Measurements from ENCODE around the gene CCDC9B.

The CCDC9B gene

GRCh38 chr15:40355976-40356585 lies 15.3 kb upstream of the CCDC9B start:
- H2AFZ ChIP-seq (ENCODE audit: low read depth, low read length): no peak overlapping the region
- H3K4me1 ChIP-seq (ENCODE audit: insufficient read depth, low read length): peaks cover 19% of the 10 kb centered on the region

GRCh38 chr15:40354408-40355171 lies 13.9 kb upstream of the CCDC9B start:
- Histone ChIP-seq H3K79me2 (ENCODE audit: insufficient read depth, low read length) (no peaks in the 10 kb centered on the region), H3K4me3 (ENCODE audit: low read depth in 1 of 2, low read length in 2 of 2) (no peak overlapping the region), H3K4me1 (ENCODE audit: insufficient read depth, low read length) (peaks cover 19% of the 10 kb centered on the region), H3K27me3 (ENCODE audit: insufficient read depth, low read length, poor library complexity) (no peaks in the 10 kb centered on the region), H2AFZ (ENCODE audit: low read depth, low read length) (no peak overlapping the region), H3K9me3 (ENCODE audit: insufficient read depth, low read length, severe bottlenecking) (no peaks in the 10 kb centered on the region), H3K27ac (ENCODE audit: low read length) (no peak overlapping the region), H3K4me2 (ENCODE audit: insufficient read depth, low read length) (no peak overlapping the region), H3K36me3 (ENCODE audit: insufficient read depth, low read length) (no peaks in the 10 kb centered on the region), H3K9ac (ENCODE audit: low read depth, low read length) (no peak overlapping the region), H4K20me1 (ENCODE audit: insufficient read depth, low read length) (no peaks in the 10 kb centered on the region)
- peak; percentile 69 for TF ChIP-seq CTCF (IDR thresholded peaks at IDR 0.05; ENCODE audit: borderline replicate concordance, extremely low read depth, low read length, poor library complexity, severe bottlenecking)
- TF ChIP-seq EZH2 (IDR thresholded peaks at IDR 0.05; ENCODE audit: borderline replicate concordance, low read depth, low read length, severe bottlenecking): no peak
- DNase-seq: peak; percentile 41
- peak; percentile 43; the same call in 1 of the 3 replicates for ATAC-seq (ENCODE audit: insufficient read depth, low read depth)

More at GRCh38 chr15:40355976-40356585, 15.3 kb upstream of the CCDC9B start:
- TF ChIP-seq CTCF (IDR thresholded peaks at IDR 0.05; ENCODE audit: borderline replicate concordance, extremely low read depth, low read length, poor library complexity, severe bottlenecking) (no peak), EZH2 (IDR thresholded peaks at IDR 0.05; ENCODE audit: borderline replicate concordance, low read depth, low read length, severe bottlenecking) (no peak)
- no peaks in the 10 kb centered on the region for H3K36me3 ChIP-seq (ENCODE audit: insufficient read depth, low read length)
- no peak overlapping the region for H3K9ac ChIP-seq (ENCODE audit: low read depth, low read length)
- H3K27ac ChIP-seq (ENCODE audit: low read length): no peak overlapping the region
- no peaks in the 10 kb centered on the region for H3K27me3 ChIP-seq (ENCODE audit: insufficient read depth, low read length, poor library complexity)
- no peak overlapping the region for H3K4me2 ChIP-seq (ENCODE audit: insufficient read depth, low read length)
- no peaks in the 10 kb centered on the region for H3K79me2 ChIP-seq (ENCODE audit: insufficient read depth, low read length)
- H4K20me1 ChIP-seq (ENCODE audit: insufficient read depth, low read length): no peaks in the 10 kb centered on the region
- no peaks in the 10 kb centered on the region for H3K9me3 ChIP-seq (ENCODE audit: insufficient read depth, low read length, severe bottlenecking)
- no peak overlapping the region for H3K4me3 ChIP-seq (ENCODE audit: low read depth in 1 of 2, low read length in 2 of 2)
- no peak for ATAC-seq (ENCODE audit: insufficient read depth, low read depth)
- DNase-seq: no peak

- H3K79me2 ChIP-seq (ENCODE audit: insufficient read depth, low read length): no peaks in the 10 kb centered on the region
- no peak overlapping the region for H2AFZ ChIP-seq (ENCODE audit: low read depth, low read length)
- no peak overlapping the region for H3K4me2 ChIP-seq (ENCODE audit: insufficient read depth, low read length)
- no peak for DNase-seq
- H3K27me3 ChIP-seq (ENCODE audit: insufficient read depth, low read length, poor library complexity): no peaks in the 10 kb centered on the region
- no peaks in the 10 kb centered on the region for H3K9me3 ChIP-seq (ENCODE audit: insufficient read depth, low read length, severe bottlenecking)
- no peak overlapping the region for H3K27ac ChIP-seq (ENCODE audit: low read length)
- H3K4me3 ChIP-seq (ENCODE audit: low read depth in 1 of 2, low read length in 2 of 2): no peak overlapping the region
- no peak for TF ChIP-seq EZH2 (IDR thresholded peaks at IDR 0.05; ENCODE audit: borderline replicate concordance, low read depth, low read length, severe bottlenecking)
- TF ChIP-seq CTCF (IDR thresholded peaks at IDR 0.05; ENCODE audit: borderline replicate concordance, extremely low read depth, low read length, poor library complexity, severe bottlenecking): no peak
- no peaks in the 10 kb centered on the region for H3K36me3 ChIP-seq (ENCODE audit: insufficient read depth, low read length)
- no peak overlapping the region for H3K9ac ChIP-seq (ENCODE audit: low read depth, low read length)
- no peaks in the 10 kb centered on the region for H4K20me1 ChIP-seq (ENCODE audit: insufficient read depth, low read length)
- peaks cover 16% of the 10 kb centered on the region for H3K4me1 ChIP-seq (ENCODE audit: insufficient read depth, low read length)
- ATAC-seq (ENCODE audit: insufficient read depth, low read depth): no peak
These were observed 13.0 kb upstream of the CCDC9B start for GRCh38 chr15:40353697-40354096.

All from DND-41 (cell line).